ENCODE data around the gene PRSS36. TPM values are rescaled to one million over a fixed set of nuclear protein-coding genes. Genes with fewer than 3 reads are reported as not detected.

The PRSS36 gene
- total RNA-seq, 1 experiment from 2014 or later, result 1.6 TPM

- no peaks in the 10 kb centered on the region for H3K27me3 Mint-ChIP-seq (ENCODE audit: insufficient read depth, unreplicated experiment)
These were observed 6.1 kb downstream of the PRSS36 start for GRCh38 chr16:31143694-31144148.

DNA sequence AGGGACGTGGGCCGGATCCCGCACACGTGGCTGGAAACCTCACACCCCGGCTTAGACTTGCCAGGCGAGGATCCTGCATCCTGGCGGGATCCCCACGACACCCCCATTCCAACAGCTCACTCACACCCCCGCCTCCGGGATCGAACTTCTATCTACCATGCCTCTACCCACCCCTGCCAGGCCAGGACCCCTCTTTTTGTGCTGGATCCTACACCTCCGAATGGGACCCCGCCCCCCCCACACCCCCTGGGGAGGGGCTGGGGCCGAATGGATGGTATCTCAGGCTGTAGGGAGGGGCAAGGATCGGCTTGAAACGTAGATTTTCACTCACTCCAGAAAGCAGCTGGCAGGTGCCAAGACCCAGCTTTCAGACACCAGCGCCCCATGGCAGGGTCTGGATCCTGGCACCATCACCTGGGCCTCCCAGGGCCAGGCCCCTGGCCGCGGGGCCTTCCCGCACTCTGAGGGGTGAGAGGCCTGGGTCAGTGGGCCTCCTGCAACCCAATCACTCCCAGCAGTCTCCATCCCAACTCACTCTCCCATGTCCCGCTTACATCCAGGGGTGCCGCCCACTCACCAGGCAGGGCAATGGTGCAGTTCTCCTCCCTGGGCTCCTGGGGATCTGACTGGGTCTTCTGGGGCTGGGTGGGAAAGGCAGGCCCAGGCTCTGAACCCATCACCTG, 6.7 kb downstream of the PRSS36 start:
- peak overlapping the region; percentile 66 for H3K4me3 Mint-ChIP-seq (ENCODE audit: unreplicated experiment)
- ChIA-PET CTCF (interaction anchor here (0.6 to 2.8 kb wide), 10 partner anchors 9 to 1101 kb away, joined by 3 to 43 read pairs (median 6); partner anchors contain the start of genes HSD3B7, KAT8, ZNF646 and ZNF668), POLR2A (interaction anchor here (1.3 to 2.2 kb wide), 4 partner anchors 12 to 70 kb away, joined by 20 to 61 read pairs (median 26); partner anchors contain the start of genes FUS, KAT8, ZNF646 and ZNF668)
- Histone ChIP-seq H3K4me3 (ENCODE audit: low read depth, low read length) (peak overlapping the region; percentile 46), H3K4me1 (peaks cover 46% of the 10 kb centered on the region), H3K9me3 (no peaks in the 10 kb centered on the region), H3K36me3 (ENCODE audit: control insufficient read depth, insufficient read depth, low read length) (no peaks in the 10 kb centered on the region), H3K27me3 (replicated peaks; ENCODE audit: control insufficient read depth, insufficient read depth, low read length) (no peaks in the 10 kb centered on the region)
- no peak for DNase-seq
- intact Hi-C loops (cut with micrococcal nuclease; ENCODE audit: unreplicated experiment), result loop anchor here (5.0 kb wide), 3 partner anchors 36 to 156 kb away; partner anchors contain the start of genes BCKDK, HSD3B7 and STX4
- H3K27ac Mint-ChIP-seq (ENCODE audit: unreplicated experiment), result no peak overlapping the region
- no peaks in the 10 kb centered on the region for H3K9me3 Mint-ChIP-seq (ENCODE audit: unreplicated experiment)
- H3K36me3 Mint-ChIP-seq (ENCODE audit: insufficient read depth, unreplicated experiment), result peaks cover 26% of the 10 kb centered on the region
- no peak for TF ChIP-seq CTCF (IDR thresholded peaks at IDR 0.05; ENCODE audit: insufficient read depth in 1 of 2, low read depth in 1 of 2, low read length in 1 of 2, severe bottlenecking in 1 of 2, unreplicated experiment in 1 of 2)
- BruUV-seq (replicated peaks), result no TSS peak
- H3K27me3 Mint-ChIP-seq (ENCODE audit: insufficient read depth, unreplicated experiment), result no peaks in the 10 kb centered on the region
- H3K4me1 Mint-ChIP-seq (ENCODE audit: low read depth, unreplicated experiment), result peaks cover 17% of the 10 kb centered on the region

More at GRCh38 chr16:31143694-31144148, 6.1 kb downstream of the PRSS36 start:
- H3K27me3 ChIP-seq (replicated peaks; ENCODE audit: control insufficient read depth, insufficient read depth, low read length), result no peaks in the 10 kb centered on the region
- no peaks in the 10 kb centered on the region for H3K9me3 ChIP-seq
- H3K4me1 Mint-ChIP-seq (ENCODE audit: low read depth, unreplicated experiment), result peaks cover 13% of the 10 kb centered on the region
- no peak for TF ChIP-seq CTCF (IDR thresholded peaks at IDR 0.05; ENCODE audit: insufficient read depth in 1 of 2, low read depth in 1 of 2, low read length in 1 of 2, severe bottlenecking in 1 of 2, unreplicated experiment in 1 of 2)
- no peaks in the 10 kb centered on the region for H3K36me3 ChIP-seq (ENCODE audit: control insufficient read depth, insufficient read depth, low read length)
- intact Hi-C loops (cut with micrococcal nuclease; ENCODE audit: unreplicated experiment), result loop anchor here (5.0 kb wide), 3 partner anchors 36 to 156 kb away; partner anchors contain the start of genes BCKDK, HSD3B7 and STX4
- peaks cover 40% of the 10 kb centered on the region for H3K4me1 ChIP-seq
- BruUV-seq (replicated peaks), result no TSS peak
- peaks cover 23% of the 10 kb centered on the region for H3K36me3 Mint-ChIP-seq (ENCODE audit: insufficient read depth, unreplicated experiment)
- peak overlapping the region; percentile 66 for H3K4me3 Mint-ChIP-seq (ENCODE audit: unreplicated experiment)
- POLR2A ChIA-PET, result no interaction called here
- H3K27ac Mint-ChIP-seq (ENCODE audit: unreplicated experiment), result no peak overlapping the region
- DNase-seq, result no peak
- H3K4me3 ChIP-seq (ENCODE audit: low read depth, low read length), result no peak overlapping the region
- no peaks in the 10 kb centered on the region for H3K9me3 Mint-ChIP-seq (ENCODE audit: unreplicated experiment)
- CTCF ChIA-PET, result interaction anchor here (2.1 to 2.8 kb wide), 4 partner anchors 13 to 158 kb away, joined by 13 to 43 read pairs (median 22); partner anchors contain the start of genes HSD3B7, KAT8, ZNF646 and ZNF668

All from Caco-2 (cell line).